ENCODE results near the gene PDE10A.

Gene PDE10A

GRCh38 chr6:165678429-165678828 lies 15.4 kb upstream of the PDE10A start:
- DNase-seq (ENCODE audit: low spot score), result no peak

- no peak for DNase-seq (ENCODE audit: low spot score)
Measured at GRCh38 chr6:165677091-165677490, 14.1 kb upstream of the PDE10A start.

- DNase-seq (ENCODE audit: low spot score), result no peak
Measured at GRCh38 chr6:165676435-165677068, 13.5 kb upstream of the PDE10A start.

- DNase-seq (ENCODE audit: low spot score), result no peak
Measured at GRCh38 chr6:165675120-165675519, 12.1 kb upstream of the PDE10A start.

- DNase-seq (ENCODE audit: low spot score), result no peak
Measured at GRCh38 chr6:165674155-165675029, 11.4 kb upstream of the PDE10A start.

- DNase-seq (ENCODE audit: low spot score), result no peak
Measured at GRCh38 chr6:165671222-165671768, 8.3 kb upstream of the PDE10A start.

GRCh38 chr6:165668951-165669350 lies 5.9 kb upstream of the PDE10A start:
- no peak for DNase-seq (ENCODE audit: low spot score)

GRCh38 chr6:165665384-165665672 lies 2.3 kb upstream of the PDE10A start:
- DNase-seq (ENCODE audit: low spot score), result no peak

- DNase-seq (ENCODE audit: low spot score), result no peak
Measured at GRCh38 chr6:165664559-165665383, 1.7 kb upstream of the PDE10A start.

- no peak for DNase-seq (ENCODE audit: low spot score)
Measured at GRCh38 chr6:165663736-165664558, 906 bp upstream of the PDE10A start.

- no peak for DNase-seq (ENCODE audit: low spot score)
Measured at GRCh38 chr6:165663377-165663735, 315 bp upstream of the PDE10A start.

- no peak for DNase-seq (ENCODE audit: low spot score)
Measured at GRCh38 chr6:165662041-165662748, 846 bp downstream of the PDE10A start.

- no peak for DNase-seq (ENCODE audit: low spot score)
Measured at GRCh38 chr6:165661664-165662025, 1.4 kb downstream of the PDE10A start.

GRCh38 chr6:165660857-165661663 lies 2.0 kb downstream of the PDE10A start:
- DNase-seq (ENCODE audit: low spot score), result no peak

- no peak for DNase-seq (ENCODE audit: low spot score)
Measured at GRCh38 chr6:165659945-165660856, 2.8 kb downstream of the PDE10A start.

- DNase-seq (ENCODE audit: low spot score), result no peak
Measured at GRCh38 chr6:165658395-165659058, 4.5 kb downstream of the PDE10A start.

- no peak for DNase-seq (ENCODE audit: low spot score)
Measured at GRCh38 chr6:165657325-165657680, 5.7 kb downstream of the PDE10A start.

GRCh38 chr6:165656581-165657324 lies 6.3 kb downstream of the PDE10A start:
- no peak for DNase-seq (ENCODE audit: low spot score)

All from RKO (cell line).